GM18873 (cell line): ENCODE results near the gene FAM170B.

ENCODE experiments used
- ATAC-seq: cut with Tn5 transposase; IDR thresholded peaks from one replicate; pipeline ENCODE4 v1.9.1; 2021; ENCODE audit warnings: mild to moderate bottlenecking, moderate library complexity, moderate number of reproducible peaks; ENCODE audit not compliant: unreplicated experiment, low FRiP score

FAM170B gene

DNA sequence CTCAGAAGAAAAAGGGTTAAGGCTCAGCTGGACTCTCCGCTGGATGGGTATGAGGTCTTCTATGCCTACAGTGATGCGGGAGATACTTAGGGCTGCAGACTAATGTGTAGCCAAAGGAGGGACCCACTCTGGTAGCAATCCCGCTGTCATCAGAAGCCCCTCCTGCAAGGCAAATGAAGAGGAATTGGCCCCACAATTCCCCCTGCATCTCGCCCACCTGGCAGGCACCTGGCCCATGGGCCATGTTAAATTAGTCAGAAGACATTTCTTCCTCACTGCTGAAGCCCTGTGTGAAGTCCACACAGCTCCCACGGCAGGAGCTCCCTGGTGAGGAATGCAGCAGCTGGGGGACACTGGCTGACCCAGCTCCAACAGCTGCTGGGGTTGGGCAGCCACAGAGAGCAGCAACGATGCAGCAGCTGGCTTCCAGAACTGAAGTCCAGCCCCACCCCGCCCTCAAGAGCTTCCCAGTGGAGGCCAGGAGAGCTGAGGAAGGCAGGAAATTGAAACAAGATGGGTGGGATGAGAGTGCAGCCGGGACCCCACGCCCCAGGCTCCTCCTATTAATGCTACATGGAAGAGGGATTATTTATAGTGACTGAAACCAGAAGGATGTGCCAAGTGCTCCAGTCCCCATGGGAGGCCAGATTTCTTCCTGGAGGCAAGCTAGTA is 24.0 kb downstream of the FAM170B start:
- no peak for ATAC-seq

DNA sequence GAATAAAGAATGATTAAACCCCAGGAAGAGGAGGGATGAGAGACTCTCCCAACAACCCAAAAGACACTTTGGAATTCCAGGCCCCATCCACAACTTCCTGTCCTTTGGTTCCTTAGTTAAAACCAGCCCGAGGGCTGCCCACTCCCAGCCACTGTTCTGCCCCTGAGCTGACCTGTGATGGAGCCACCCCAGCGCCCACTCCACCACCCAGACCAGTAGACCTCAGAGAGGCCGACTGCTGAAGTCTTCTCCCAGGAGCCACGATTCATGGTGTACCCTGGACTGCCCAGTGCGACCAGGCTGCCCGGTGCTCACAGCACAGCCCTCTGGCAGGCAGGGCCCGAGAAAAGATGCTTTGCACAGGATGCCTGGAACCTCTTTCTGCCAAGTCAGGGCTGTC is 25.2 kb downstream of the FAM170B start:
- no peak for ATAC-seq

DNA sequence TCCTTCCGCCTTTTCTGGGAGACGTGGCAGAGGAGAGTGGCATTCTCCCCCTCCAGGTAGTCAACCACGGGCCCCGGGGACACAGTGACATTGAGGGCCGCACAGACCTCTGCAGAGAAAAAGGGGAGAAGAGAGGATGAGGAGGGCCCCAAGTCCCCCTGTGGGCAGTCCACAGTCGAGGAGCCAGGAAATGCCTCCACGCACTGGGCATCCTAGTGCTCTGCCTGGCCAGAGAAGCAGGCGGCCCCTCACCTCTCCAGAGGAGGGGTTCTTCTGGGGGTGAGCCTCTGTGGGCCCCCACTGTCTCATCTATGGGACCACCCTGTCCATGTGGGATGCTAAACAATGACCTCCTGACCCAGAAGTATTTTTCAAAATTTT is 25.9 kb downstream of the FAM170B start:
- no peak for ATAC-seq

DNA sequence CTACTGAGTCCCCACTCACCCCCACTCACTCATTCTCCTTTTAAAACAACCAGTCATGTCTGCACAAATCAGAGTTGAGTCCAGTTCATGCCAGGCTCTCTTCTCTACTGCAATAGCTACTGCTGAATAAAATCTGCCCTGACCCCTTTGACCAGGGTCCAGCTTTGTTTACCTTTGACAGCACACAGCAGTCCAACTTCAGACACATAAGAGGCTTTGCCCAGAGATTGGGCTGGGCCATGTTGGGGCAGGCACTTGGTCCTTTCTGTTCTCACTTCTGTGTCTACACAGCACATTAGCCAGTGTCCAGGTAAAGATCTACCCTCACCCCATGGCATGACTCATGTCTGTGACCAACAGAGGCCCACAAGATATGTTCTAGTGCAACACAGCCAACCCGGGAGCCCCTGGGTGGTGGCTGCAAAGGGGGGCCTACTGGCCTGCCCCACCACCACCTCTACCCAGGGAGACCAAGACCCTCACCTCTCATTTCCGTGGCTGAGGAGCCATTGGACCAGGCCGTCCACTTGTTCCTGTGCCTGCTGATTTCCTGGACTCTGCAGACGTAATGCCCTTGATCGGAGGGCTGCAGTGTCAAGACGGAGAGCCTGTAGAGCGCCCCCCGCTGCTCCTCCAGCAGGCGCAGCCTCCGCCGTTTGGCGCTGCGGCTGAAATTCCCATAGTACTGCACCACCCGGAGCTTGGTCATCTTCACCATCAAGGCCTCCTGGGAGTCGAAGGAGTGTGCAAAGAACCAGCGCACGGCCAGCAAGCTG is 26.5 kb downstream of the FAM170B start:
- ATAC-seq, result no peak

DNA sequence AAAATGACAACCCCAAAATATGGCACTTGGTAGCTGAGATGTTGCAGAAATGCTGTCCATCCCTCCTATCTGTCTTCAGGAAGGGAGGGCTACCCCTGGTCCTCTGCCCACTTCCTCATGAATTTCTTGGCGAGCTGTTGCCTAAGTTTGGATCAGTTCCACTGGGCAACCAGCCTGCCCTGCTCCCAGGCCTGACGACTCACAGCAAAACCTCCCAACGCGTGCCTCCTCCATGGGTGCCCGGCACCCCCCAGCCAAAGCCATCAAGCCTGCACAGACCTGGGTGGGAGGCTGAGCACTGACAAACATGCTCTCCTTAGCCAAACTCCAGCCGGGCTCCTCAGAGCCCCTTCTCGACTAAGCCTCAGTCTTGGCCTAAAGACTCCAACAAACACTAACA is 27.4 kb downstream of the FAM170B start:
- ATAC-seq, result no peak

DNA sequence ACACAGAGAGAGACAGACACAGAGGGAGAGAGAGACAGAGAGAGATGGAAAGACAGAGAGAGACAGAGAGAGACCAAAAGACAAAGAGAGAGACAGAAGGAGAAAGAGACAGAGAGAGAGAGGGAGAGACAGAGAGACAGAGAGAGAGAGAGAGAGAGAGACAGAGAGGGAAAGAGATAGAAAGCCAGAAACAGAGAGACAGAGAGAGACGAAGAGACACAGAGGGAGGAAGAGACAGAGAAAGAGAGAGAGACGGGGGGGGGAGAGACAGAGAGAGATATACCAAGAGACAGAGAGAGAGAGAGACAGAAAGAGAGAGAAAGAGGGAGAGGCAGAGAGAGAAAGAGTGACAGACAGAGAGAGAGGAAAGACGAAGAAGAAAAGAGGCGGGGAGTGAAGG is 28.7 kb downstream of the FAM170B start:
- no peak for ATAC-seq

DNA sequence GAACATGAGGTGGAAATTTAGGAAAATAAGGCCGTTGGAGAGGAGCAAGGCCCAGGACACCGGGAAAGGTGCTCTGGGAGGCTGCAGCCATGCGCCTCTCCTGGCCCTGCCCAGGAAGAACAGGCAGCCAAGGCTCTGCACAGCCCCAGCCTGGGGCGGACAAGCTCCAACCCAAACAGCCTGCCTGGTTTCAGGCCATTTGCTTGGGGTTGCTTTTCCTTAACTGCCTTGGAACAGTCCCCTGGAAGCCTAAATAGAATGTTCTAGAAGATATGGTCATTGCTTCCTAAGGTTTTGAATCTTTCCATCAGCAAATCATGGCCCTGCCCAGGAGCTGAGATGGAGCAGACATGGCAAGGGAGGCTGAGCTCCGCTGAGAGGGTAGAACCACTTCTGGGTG is 29.5 kb downstream of the FAM170B start:
- ATAC-seq, result no peak

DNA sequence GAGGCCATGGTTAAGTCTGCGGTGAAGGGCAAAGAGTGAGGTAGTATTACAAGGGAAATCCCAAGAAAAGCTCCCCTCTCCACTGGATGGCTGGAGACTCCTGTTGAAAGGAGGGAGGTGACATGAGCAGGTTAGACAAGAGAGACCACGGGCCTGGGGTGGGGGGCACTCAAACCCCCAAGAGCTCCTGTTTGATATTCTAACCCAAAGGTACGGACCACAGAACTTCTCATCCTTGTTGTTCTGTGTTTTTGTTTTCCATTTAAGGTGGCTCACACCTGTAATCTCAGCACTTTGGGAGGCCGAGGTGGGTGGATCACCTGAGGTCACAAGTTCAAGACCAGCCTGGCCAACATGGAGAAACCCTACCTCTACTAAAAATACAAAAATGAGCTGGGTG is 30.1 kb downstream of the FAM170B start:
- no peak for ATAC-seq

DNA sequence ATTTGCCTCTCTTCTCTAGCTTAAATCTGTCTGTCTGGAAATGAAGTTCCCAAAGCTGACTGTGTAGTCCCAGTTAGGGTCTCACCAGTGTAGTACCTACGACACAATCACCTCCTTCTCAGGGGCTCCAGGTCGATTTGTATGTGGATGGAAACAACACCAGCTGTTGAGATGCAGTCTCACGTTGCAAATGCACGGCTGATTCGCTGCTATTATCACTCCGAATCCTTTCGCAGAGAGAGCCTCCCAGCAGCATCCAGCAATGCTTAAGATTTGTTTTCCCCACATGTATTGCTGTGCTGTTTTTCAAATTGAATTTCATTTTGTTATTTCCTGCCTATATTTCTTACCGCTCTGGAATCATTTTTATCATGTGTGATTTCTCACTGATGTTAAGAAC is 34.8 kb downstream of the FAM170B start:
- ATAC-seq, result no peak

DNA sequence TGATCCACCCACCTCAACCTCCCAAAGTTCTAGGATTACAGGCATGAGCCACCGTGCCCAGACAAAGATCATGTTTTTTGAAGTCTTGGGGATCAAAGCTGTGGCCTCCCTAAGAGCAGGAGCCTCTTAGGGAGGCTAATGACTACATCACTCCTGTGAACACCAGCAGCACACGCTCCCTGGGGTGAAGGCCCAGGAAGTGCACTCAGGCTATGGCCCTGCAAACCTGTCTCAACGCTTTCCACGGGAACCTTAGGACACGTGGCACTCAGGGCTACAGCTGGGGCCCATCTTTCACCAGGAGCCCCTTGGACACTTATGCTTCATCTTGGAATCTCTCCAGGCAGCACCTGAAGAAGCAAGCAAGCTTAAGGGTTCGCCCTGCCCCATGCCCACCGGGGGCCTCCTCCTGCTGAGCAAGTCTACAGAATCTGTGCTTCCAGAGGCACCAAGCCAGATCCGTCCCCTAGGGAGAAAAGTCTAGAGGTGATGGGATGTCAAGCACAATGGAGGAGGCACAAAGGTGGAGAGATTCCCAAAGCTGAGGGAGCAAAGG is 36.9 kb downstream of the FAM170B start:
- no peak for ATAC-seq

DNA sequence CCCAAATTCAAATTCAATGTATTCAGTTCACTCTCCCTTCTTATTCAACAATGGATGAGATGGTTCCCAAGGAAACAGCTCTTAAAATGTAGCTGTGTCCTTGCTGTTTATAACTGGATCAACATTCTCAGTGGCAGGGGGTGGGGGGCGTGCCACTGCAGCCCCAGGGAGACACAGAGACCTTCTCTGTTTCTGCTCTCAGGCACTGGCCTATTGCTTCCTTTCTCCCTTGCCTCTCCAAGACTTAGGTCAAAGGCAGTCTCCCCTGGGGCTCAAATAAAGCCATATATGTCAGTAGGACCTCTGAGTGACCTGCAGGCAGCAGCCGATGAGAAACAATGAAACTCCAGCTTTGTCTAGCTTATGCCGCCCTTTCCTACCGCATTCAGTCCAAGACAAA is 39.2 kb downstream of the FAM170B start:
- ATAC-seq, result no peak

DNA sequence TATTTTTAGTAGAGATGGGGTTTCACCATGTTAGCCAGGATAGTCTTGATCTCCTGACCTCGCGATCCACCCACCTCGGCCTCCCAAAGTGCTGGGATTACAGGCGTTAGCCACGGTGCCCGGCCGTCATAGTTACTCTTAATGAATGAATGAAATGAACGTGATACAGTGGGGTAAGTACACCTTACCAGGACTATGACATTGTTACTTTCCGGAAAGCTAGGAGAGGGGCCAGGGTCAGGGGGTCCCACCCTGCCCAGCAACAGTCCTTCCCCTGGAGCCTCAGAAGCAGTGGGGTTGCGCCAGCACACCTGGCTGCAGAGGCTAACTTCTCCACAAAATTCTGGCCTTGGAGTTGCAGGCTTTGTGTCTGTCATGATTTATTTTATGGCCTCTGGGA is 39.9 kb downstream of the FAM170B start:
- no peak for ATAC-seq

DNA sequence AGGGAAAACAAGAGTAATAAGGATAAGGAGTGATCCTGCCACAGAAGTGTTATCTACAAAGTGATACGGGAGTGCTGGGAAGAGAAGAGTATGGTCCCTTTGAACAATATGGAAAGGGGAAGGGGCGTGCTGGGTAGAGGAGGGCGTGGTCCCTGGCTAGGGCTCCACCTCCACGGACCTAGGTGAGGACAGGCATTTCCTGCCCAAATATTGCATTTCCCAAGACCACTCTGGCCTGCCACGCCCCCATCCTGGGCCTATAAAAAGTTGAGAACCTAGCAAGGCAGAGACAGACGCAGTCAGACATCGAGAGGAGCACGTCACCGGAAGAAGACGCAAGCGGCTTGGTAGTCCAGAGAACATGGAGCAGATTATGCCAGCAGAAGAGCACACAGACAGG is 41.3 kb downstream of the FAM170B start:
- ATAC-seq, result no peak

DNA sequence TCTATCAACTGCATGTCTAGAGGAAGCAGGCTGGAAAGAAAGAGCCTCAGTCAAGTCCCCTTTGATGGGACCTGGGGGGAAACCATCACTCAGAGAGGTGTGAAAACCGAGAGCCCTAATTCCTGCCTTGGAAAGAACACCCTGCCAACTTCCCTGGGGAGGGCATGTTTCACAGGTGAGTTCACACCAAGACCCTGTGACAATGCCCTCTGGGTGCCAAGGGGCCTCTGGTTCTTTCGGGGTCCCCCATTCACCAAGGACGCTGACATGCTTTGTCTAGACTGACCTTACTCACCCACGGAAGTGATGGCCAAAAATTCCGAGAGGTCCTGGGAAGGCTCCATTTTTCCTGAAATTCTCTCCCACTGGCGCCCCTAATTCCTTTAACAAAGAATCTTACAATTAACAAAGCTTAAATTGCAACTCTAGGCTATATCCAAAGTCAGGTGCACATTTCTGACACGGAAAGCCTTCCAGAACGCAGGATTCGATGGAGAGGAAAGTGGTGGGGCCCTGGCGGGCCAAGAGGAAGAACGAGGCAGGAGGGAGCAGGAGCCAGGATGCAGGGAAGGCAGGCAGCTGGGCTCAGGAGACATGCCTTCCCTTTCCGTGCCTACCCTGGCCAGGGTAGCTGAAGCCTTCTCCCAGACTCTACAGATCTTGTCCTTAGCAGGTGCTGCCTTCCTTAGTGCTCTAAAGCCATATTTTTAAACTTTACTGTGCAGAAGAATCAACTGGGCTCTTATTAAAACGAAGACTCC is 42.2 kb downstream of the FAM170B start:
- ATAC-seq, result no peak

DNA sequence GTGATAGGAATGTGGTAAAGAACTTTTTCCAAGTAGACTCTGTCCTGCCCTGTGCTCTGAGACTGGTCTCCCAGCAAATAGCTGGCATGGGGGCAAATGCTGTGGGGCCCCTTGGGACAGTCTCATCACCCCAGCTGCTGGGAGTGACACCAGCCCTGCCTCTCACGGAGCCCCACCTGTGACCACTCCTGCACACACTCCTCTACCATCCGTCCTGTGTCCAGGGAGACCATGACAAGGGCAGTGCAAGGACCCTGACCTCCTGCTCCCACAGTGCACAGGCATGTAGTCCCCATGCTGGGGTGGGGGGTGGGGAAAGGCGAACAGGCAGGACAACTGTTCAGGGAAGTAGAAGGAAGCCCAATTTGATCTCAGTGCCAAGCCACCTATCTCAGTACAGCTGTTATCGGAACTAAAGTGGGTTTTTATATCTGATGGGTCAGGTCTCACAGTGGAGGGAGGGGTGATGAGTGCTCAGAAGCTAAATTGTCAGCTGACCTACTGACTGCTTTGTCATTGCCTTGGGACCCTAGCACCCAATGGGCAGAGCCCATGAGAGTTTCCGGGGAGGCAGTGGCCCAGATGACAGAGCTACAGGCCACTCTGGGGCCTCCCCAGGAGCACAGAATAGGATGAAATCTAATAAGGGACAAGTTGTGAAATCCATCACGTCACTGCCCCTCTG is 43.0 kb downstream of the FAM170B start:
- ATAC-seq, result no peak

DNA sequence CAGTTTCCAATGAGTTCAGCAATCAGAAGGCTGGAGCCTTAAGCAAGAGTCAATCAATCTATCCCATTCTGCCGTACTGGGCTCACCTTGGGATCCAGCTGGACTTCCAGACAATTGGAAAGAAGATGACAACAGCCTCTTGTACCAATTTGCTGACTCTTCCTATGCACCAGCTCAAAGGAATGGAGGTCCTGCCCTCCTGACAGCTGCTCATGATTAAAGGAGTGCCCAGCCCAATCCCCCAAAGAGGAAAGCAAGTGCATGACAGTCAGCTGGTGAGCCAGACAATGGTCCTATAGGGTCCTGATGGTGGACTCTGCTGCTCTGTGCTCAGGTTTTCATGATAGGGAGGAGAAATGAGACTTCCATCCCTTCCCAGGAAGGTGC is 43.6 kb downstream of the FAM170B start:
- ATAC-seq, result no peak

DNA sequence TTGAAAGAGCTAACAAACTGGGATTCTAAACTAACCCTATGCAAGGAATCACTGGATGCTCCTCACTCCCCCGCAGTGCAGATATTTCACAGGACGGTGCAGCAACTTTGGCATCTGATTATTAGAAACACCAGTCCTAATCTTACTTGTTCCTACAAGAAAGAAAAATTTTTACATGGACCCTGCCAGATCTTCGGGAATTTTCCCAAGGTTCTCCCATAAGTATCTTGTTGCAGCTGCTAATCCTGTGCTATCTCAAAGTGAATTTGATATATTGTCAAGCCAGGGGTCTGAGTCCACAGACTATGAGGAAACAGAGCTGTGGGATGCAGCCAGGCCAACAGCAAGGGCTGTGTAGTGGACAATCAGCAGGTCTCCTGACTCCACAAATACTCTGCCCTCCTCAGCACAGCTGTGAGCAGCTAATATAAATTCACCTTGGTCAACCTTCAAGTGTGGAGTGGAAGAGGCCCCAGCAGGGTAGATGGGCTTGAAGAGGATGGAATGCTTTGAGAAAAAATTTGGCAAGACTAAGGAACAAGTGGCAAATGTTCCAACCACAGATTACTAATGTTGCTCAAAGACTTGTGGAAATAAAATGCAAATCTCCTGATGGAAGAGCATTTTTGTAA is 44.1 kb downstream of the FAM170B start:
- ATAC-seq, result no peak

DNA sequence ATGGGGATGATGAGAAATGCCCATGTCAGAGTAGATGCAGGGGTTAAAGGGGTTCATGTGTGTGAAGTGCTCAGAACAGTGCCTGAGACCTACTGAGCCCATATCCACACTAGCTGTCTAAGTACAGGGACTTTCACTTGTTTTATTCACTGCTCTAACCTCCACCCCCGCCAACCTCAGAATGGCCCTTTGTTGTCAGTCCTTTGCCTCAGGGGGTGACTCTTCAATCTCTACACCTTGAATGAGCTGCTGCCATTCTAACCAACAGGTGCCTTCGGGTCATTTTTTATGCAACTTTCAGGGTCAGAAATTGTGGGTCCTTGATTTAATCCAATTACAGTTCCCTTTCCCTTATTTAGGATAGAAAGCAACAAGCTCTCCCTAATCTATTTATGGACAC is 44.7 kb downstream of the FAM170B start:
- ATAC-seq, result no peak

DNA sequence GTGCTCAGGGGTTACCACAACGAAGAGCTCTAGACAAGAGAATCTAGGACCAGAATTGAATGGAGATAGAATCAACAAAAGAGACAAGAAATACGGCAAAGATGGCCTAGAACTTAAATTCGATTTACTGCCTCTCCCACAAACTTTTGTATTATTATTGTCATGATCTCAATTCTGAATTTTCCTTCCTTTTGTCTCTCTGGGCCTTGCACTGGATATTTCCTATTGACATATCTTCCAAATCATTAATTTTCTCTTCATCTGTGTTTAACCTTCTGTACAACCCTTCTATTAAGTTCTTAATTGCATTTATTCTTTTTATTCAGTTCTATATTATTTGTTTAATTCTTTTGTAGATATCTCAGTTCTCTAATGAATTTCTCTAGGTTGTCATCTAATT is 46.9 kb downstream of the FAM170B start:
- ATAC-seq, result no peak

DNA sequence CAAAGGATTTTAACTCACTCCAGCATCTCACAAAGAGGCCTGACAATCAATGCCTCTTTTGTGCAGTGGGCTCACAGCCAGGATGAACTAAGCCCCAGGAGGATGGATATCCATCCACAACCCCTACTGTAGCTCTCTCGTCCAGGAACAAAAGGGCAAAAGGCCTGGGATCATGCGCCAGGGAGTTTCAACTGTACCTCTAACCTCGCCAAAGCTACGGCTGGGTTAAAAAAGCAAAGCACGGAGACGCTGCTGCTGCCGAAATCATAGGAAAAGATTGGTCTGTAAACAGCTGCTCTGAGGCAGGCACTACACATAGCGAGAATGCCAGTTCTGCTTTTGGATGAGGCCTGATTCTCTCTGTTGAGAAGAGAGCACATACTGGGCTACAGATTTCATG is 50.6 kb downstream of the FAM170B start:
- no peak for ATAC-seq
